ENCODE results near the gene DYNLT4. TPM values are rescaled to one million over a fixed set of nuclear protein-coding genes. Genes with fewer than 3 reads are reported as not detected.

Gene DYNLT4
- total and polyA plus RNA-seq, 2 of the 8 experiments (the other 6 are each of a cell fraction or from before 2014, with no cell fraction given), result 0.29 TPM; not detected in 1

- TF ChIP-seq ATF2 (IDR thresholded peaks at IDR 0.05; ENCODE audit: low read length), result no peak
Measured at GRCh38 chr1:44786841-44787426, 20.2 kb downstream of the DYNLT4 start (continued).
